ENCODE measurements around the gene RICTOR. TPM values are rescaled to one million over a fixed set of nuclear protein-coding genes. Genes with fewer than 3 reads are reported as not detected.
A peak's percentile ranks its signal among the peaks of the same experiment; 100 is the strongest.

The RICTOR gene
- total and polyA plus RNA-seq, 9 of the 15 experiments (the other 6 are each of a cell fraction or from before 2014, with no cell fraction given): 13.9 to 46.6 (median 22.6) TPM

DNA sequence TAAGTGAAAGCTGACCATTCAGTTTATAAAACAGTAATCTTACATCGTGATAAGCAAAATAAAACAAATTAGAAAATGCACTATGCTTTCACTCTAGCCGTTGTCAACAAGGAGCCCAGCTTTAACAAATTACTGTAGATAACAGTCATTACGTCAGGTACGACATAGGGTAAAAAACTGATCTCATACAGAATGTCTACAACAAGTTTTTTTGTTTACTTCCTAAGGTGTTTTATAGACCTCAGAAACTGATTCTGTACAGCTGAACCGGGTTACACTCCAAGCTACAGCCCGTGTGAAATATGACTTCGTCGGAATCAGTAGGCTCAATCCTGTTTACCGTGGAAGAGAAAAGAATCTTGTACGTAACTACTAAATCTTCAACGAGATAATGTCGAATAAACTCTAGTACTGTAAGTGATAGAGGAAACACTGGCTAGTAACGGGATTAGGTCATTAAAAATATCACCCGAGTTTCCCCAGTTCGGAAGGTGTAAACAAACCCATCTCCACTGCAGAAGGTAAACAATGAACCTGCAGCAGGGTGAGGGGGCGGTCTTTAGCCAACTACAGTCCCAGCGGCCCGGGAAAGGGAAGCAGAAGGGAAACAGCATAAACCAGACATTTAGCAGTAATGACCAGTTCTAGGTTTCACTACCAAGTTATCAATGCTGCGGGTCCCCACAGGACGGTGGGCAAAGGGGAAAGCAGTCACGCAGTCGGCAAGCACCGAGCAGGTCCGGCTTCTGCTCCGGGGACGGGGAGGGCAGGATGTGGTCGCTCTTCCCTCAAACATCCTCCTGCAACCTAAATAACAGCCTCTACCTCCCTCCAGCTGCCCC is 1.1 kb downstream of the RICTOR start (continued):
- TF ChIP-seq, protein P1, sequence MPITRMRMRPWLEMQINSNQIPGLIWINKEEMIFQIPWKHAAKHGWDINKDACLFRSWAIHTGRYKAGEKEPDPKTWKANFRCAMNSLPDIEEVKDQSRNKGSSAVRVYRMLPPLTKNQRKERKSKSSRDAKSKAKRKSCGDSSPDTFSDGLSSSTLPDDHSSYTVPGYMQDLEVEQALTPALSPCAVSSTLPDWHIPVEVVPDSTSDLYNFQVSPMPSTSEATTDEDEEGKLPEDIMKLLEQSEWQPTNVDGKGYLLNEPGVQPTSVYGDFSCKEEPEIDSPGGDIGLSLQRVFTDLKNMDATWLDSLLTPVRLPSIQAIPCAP (CRISPR knock-in tag; IDR thresholded peaks at IDR 0.05; ENCODE audit: borderline replicate concordance): no peak
- TF ChIP-seq TAF15 (IDR thresholded peaks at IDR 0.05; ENCODE audit: low read depth, low read length): no peak
- no peak for TF ChIP-seq HDAC3 (IDR thresholded peaks at IDR 0.05; ENCODE audit: borderline replicate concordance, partially characterized antibody)
- TF ChIP-seq, protein P2, sequence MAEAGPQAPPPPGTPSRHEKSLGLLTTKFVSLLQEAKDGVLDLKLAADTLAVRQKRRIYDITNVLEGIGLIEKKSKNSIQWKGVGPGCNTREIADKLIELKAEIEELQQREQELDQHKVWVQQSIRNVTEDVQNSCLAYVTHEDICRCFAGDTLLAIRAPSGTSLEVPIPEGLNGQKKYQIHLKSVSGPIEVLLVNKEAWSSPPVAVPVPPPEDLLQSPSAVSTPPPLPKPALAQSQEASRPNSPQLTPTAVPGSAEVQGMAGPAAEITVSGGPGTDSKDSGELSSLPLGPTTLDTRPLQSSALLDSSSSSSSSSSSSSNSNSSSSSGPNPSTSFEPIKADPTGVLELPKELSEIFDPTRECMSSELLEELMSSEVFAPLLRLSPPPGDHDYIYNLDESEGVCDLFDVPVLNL (CRISPR knock-in tag; IDR thresholded peaks at IDR 0.05; ENCODE audit: low read depth): no peak
- no peak for TF ChIP-seq ZNF384 (IDR thresholded peaks at IDR 0.05; ENCODE audit: low read depth, low read length)
- TF ChIP-seq RUNX1 (IDR thresholded peaks at IDR 0.05; ENCODE audit: low read depth): 0 out of 2 replicates have a peak, but pooled peaks have one; percentile 18
- TF ChIP-seq, protein P3, sequence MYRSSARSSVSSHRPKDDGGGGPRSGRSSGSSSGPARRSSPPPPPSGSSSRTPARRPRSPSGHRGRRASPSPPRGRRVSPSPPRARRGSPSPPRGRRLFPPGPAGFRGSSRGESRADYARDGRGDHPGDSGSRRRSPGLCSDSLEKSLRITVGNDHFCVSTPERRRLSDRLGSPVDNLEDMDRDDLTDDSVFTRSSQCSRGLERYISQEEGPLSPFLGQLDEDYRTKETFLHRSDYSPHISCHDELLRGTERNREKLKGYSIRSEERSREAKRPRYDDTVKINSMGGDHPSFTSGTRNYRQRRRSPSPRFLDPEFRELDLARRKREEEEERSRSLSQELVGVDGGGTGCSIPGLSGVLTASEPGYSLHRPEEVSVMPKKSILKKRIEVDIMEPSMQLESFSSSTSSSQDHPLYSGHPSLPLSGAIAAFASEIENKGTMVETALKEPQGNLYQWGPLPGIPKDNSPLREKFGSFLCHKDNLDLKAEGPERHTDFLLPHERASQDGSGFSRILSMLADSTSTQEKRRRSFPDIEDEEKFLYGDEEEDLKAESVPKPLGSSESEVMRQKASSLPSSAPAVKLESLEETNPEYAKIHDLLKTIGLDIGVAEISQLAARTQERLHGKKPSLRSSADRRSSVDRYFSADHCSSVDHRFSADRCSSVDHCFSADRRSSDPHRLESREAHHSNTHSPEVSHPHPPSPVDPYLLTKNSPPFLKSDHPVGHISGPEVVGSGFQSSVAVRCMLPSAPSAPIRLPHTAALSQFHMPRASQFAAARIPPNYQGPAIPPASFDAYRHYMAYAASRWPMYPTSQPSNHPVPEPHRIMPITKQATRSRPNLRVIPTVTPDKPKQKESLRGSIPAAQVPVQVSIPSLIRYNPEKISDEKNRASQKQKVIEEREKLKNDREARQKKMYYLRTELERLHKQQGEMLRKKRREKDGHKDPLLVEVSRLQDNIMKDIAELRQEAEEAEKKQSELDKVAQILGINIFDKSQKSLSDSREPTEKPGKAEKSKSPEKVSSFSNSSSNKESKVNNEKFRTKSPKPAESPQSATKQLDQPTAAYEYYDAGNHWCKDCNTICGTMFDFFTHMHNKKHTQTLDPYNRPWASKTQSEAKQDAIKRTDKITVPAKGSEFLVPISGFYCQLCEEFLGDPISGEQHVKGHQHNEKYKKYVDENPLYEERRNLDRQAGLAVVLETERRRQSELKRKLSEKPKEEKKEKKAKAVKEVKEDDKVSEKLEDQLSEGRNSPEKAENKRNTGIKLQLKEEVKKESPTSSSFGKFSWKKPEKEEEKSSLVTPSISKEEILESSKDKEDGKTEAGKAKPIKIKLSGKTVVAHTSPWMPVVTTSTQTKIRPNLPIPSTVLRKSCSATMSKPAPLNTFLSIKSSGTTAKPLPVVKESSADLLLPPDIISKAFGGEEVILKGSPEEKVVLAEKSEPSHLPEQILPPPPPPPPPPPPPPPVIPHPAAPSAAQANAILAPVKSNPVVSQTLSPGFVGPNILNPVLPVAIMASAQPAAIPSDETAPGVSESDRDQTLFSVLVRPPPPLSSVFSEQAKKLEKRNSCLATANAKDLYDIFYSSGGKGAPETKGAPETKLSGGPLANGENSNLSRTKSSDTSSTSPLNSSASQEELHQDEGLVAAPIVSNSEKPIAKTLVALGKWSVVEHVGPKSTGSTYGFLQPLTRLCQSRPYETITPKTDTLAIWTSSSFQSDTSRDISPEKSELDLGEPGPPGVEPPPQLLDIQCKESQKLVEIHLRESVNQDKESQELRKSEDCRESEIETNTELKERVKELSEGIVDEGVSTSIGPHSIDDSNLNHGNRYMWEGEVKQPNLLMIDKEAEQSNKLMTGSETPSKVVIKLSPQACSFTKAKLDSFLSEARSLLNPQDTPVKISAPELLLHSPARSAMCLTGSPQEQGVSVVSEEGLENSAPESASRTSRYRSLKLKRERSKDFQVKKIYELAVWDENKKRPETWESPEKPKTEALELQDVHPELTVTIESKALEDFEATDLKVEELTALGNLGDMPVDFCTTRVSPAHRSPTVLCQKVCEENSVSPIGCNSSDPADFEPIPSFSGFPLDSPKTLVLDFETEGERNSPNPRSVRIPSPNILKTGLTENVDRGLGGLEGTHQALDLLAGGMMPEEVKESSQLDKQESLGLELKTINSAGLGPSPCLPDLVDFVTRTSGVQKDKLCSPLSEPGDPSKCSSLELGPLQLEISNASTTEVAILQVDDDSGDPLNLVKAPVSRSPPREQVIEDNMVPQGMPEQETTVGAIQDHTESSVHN (IDR thresholded peaks at IDR 0.05; ENCODE audit: borderline replicate concordance in 1 of 2, low read depth in 1 of 2): no peak
- no peak for TF ChIP-seq RBM15 (IDR thresholded peaks at IDR 0.05; ENCODE audit: insufficient read depth, low read length)
- TF ChIP-seq, protein P4, sequence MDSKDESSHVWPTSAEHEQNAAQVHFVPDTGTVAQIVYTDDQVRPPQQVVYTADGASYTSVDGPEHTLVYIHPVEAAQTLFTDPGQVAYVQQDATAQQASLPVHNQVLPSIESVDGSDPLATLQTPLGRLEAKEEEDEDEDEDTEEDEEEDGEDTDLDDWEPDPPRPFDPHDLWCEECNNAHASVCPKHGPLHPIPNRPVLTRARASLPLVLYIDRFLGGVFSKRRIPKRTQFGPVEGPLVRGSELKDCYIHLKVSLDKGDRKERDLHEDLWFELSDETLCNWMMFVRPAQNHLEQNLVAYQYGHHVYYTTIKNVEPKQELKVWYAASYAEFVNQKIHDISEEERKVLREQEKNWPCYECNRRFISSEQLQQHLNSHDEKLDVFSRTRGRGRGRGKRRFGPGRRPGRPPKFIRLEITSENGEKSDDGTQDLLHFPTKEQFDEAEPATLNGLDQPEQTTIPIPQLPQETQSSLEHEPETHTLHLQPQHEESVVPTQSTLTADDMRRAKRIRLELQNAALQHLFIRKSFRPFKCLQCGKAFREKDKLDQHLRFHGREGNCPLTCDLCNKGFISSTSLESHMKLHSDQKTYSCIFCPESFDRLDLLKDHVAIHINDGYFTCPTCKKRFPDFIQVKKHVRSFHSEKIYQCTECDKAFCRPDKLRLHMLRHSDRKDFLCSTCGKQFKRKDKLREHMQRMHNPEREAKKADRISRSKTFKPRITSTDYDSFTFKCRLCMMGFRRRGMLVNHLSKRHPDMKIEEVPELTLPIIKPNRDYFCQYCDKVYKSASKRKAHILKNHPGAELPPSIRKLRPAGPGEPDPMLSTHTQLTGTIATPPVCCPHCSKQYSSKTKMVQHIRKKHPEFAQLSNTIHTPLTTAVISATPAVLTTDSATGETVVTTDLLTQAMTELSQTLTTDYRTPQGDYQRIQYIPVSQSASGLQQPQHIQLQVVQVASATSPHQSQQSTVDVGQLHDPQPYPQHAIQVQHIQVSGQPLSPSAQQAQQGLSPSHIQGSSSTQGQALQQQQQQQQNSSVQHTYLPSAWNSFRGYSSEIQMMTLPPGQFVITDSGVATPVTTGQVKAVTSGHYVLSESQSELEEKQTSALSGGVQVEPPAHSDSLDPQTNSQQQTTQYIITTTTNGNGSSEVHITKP (IDR thresholded peaks at IDR 0.05; ENCODE audit: partially characterized antibody): no peak
- TF ChIP-seq EWSR1 (IDR thresholded peaks at IDR 0.05; ENCODE audit: borderline replicate concordance, low read depth, partially characterized antibody): no peak
- no peak for TF ChIP-seq ZBTB8A (IDR thresholded peaks at IDR 0.05; ENCODE audit: partially characterized antibody)
